ENCODE results near the gene NDUFA13.
A peak's percentile ranks its signal among the peaks of the same experiment; 100 is the strongest.

The NDUFA13 gene

DNA sequence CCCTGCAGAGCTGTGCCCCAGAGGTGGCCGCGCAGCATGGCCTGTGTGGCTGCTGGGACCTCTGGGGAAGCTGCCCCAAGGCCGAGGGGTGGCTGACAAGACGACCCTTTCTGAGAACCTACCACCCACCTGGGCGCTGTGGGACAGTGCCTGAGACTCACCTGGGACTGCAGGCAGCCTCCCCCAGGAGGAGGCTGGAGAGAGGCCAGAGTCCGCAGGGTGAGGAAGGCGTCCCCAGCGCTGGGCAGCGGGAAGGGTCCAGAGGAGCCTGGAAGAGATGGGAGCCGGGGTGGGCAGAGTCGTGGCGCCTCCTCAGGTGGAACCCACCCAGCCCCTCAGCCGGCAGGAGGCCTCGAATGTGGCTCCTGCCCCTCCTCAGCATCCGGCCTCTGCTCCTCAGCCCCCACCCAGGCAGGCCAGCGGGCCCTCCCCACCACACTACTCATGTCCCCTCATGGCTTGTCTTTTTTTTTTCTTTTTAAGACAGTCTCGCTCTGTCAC is 47.4 kb downstream of the NDUFA13 start:
- TF ChIP-seq, protein P1, sequence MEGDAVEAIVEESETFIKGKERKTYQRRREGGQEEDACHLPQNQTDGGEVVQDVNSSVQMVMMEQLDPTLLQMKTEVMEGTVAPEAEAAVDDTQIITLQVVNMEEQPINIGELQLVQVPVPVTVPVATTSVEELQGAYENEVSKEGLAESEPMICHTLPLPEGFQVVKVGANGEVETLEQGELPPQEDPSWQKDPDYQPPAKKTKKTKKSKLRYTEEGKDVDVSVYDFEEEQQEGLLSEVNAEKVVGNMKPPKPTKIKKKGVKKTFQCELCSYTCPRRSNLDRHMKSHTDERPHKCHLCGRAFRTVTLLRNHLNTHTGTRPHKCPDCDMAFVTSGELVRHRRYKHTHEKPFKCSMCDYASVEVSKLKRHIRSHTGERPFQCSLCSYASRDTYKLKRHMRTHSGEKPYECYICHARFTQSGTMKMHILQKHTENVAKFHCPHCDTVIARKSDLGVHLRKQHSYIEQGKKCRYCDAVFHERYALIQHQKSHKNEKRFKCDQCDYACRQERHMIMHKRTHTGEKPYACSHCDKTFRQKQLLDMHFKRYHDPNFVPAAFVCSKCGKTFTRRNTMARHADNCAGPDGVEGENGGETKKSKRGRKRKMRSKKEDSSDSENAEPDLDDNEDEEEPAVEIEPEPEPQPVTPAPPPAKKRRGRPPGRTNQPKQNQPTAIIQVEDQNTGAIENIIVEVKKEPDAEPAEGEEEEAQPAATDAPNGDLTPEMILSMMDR (IDR thresholded peaks at IDR 0.05; ENCODE audit: insufficient read depth, low read depth, low read length, missing control alignments), result no peak
- DNase-seq (ENCODE audit: low read depth), result no peak
- H3K4me3 ChIP-seq (ENCODE audit: low read length), result no peak overlapping the region

DNA sequence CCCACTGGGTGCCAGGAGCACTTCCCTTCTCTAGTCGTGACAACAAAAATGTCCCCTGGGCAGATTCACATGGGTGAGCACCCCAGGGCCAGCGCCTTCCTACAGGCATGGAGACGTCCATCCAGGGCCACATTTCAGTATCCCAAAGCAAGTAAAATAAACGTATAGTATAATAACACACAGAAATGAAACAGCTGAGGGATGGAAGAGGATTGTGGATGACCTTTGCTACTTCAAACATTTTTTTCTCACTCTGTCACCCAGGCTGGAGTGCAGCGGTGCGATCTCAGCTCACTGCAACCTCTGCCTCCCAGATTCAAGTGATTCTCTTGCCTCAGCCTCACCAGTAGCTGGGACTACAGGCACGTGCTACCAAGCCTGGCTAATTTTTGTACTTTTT is 50.3 kb downstream of the NDUFA13 start:
- TF ChIP-seq, protein P1 (IDR thresholded peaks at IDR 0.05; ENCODE audit: insufficient read depth, low read depth, low read length, missing control alignments), result no peak
- H3K4me3 ChIP-seq (ENCODE audit: low read length), result no peak overlapping the region
- no peak for DNase-seq (ENCODE audit: low read depth)

DNA sequence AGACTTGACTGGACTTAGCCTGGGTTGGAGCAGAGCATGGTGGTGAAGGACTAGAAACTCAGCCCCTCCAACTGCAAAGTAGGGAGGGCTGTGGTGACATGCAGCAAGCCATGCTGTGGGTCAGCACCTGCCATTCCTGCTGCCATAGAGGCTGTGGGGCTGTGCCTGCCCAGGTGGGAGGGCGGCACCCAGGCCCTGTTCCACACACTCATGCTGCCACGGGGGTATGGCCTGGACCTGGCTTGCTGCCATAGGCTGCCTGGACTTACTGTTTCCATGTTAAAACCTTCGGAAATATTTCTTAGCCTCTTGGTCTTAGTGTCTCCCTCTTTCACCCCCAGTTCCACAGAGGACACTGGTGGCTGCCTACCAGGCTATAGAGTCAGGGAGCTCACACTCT is 51.4 kb downstream of the NDUFA13 start:
- TF ChIP-seq, protein P1 (IDR thresholded peaks at IDR 0.05; ENCODE audit: insufficient read depth, low read depth, low read length, missing control alignments), result no peak
- H3K4me3 ChIP-seq (ENCODE audit: low read length), result no peak overlapping the region

DNA sequence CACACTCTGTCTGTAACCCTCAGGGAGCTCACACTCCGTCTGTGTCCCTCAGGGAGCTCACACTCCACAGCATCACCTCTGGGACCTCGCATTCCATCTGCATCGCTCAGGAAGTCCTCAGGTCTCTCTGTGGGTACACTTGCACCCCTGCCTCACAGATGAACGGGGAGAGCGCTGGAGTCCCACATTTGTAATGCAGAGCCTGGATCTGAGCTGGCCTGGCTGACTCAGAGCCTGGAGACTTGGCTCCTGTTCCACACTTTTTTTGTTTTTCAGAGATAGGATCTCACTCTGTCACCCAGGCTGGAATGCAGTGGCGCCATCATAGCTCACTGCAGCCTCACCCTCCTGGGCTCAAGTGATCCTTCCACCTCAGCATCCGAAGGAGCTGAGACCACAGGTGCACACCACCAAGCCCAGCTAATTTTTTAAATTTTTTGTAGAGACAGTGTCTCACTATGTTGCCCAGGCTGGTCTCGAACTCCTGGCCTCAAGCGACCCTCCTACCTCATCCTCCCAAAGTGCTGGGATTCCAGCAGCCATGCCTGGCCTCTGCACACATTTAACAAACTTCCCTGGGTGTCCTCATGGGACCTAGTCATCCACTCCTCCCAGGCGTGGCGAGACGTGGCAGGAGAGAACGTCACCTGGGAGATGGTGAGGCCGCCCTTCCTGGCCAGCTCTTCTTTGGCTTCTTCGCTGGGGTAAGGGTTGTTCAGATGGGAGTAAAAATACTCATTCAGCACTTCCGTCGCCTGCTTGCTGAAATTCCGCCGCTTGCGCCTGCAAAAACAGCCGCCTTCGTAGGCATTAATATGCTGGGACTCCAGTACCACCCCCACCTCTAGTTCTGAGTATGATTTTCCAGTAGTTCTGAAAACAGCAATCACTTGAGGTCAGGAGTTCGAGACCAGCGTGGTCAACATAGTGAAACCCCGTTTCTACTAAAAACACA is 53.1 kb downstream of the NDUFA13 start:
- H3K4me3 ChIP-seq (ENCODE audit: low read length), result no peak overlapping the region
- peak; percentile 25 for DNase-seq (ENCODE audit: low read depth)
- TF ChIP-seq, protein P1 (IDR thresholded peaks at IDR 0.05; ENCODE audit: insufficient read depth, low read depth, low read length, missing control alignments), result no peak

More for the DNA sequence above, 51.4 kb downstream of the NDUFA13 start:
- no peak for DNase-seq (ENCODE audit: low read depth)

DNA sequence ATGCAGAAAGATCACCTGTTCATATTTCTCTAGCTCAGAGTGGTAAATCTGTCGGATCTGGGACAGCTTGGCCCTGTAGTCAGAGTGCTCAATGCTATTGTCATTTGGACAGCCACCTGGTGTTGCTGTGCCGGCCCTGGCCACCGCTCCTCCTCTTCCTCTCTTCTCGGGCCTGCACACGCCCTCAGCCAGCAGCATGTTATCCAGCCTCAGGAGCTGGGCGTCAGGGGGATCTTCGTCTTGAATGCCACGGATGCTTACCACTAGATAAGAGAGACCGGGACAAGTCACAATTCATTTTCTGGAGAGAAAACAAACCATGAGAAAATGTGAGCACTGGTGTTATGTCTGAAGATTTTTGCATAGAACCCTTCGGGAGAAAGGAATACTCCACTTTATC is 54.5 kb downstream of the NDUFA13 start:
- TF ChIP-seq, protein P1 (IDR thresholded peaks at IDR 0.05; ENCODE audit: insufficient read depth, low read depth, low read length, missing control alignments), result no peak
- no peak for DNase-seq (ENCODE audit: low read depth)
- no peak overlapping the region for H3K4me3 ChIP-seq (ENCODE audit: low read length)

DNA sequence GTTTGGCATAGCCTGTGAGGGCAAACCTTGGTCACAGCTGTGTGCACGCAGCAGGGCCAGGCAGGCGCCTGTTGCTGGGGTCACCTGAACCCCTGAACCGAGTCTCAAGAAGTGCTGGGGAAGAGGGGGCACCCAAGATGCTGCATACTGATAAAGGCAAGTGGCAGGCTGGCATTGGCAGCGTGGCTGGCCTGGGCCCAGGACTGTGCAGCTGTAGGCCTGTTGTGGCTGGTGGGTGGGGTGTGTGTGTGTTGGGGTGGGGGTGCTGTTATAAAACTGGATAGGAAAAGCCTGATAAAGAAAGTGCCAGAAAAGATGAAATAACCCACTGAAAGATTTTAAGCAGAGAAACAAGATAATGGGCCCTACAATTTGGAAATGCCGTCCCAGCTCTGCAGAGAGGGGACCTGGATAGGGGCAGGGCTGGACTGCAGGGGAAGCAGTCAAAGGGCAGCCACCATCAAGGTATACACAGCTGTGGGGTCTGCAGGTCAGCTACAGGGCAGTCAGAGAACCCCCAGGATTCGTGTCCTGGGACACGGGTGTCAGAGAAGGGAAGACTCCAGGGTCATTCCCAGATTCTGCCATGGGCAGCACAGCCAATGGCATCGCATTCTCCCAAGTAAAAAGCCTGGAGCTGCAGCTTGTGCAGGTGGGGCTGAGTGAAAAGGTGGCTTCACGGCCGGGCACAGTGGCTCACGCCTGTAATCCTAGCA is 55.2 kb downstream of the NDUFA13 start:
- no peak overlapping the region for H3K4me3 ChIP-seq (ENCODE audit: low read length)
- no peak for DNase-seq (ENCODE audit: low read depth)
- TF ChIP-seq, protein P1 (IDR thresholded peaks at IDR 0.05; ENCODE audit: insufficient read depth, low read depth, low read length, missing control alignments), result no peak

Data from epithelial cell of esophagus (primary cell).